Measurements from ENCODE around the gene ADAMTSL2. TPM values are rescaled to one million over a fixed set of nuclear protein-coding genes. Genes with fewer than 3 reads are reported as not detected.

ADAMTSL2 gene
- total RNA-seq, 1 experiment from 2014 or later: not detected

- intact Hi-C loops (cut with micrococcal nuclease): no loop called here
- no peak for DNase-seq (ENCODE audit: unreplicated experiment)
- peaks cover 54% of the 10 kb centered on the region for H3K27me3 Mint-ChIP-seq (ENCODE audit: insufficient read depth, unreplicated experiment)
- POLR2A ChIA-PET: no interaction called here
- no peak for TF ChIP-seq CTCF (IDR thresholded peaks at IDR 0.05; ENCODE audit: unreplicated experiment)
- BruUV-seq (replicated peaks): no TSS peak
- H3K36me3 Mint-ChIP-seq (ENCODE audit: insufficient read depth, unreplicated experiment): no peaks in the 10 kb centered on the region
- H3K27ac Mint-ChIP-seq (ENCODE audit: low read depth, unreplicated experiment): no peak overlapping the region
- no peaks in the 10 kb centered on the region for H3K4me1 Mint-ChIP-seq (ENCODE audit: insufficient read depth, unreplicated experiment)
- no peak overlapping the region for H3K4me3 Mint-ChIP-seq (ENCODE audit: unreplicated experiment)
- no peaks in the 10 kb centered on the region for H3K9me3 Mint-ChIP-seq (ENCODE audit: unreplicated experiment)
- CTCF ChIA-PET: no interaction called here
These were observed 17.7 kb downstream of the ADAMTSL2 start for GRCh38 chr9:133552236-133552635.

DNA sequence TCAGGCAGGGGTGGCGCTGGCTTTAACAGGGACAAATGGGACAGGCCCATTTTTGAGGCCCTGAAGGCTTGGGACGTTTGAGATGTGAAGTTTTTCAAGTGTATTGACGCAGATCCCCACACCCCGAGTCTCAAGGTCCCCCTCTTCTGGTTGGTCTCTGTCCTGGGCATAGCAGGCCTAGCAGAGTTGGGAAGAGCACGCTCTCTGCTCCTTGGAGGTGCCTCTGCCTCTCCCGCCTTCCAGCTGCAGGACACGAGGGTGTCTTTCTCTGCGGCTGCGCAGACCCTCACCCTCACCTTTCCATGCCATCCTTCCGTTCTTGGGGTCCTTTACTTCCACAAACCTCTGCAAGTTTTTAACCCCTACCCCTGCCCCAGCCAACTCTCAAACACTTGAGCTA lies 18.6 kb downstream of the ADAMTSL2 start:
- POLR2A ChIA-PET: no interaction called here
- no peaks in the 10 kb centered on the region for H3K4me1 Mint-ChIP-seq (ENCODE audit: insufficient read depth, unreplicated experiment)
- no TSS peak for BruUV-seq (replicated peaks)
- intact Hi-C loops (cut with micrococcal nuclease): no loop called here
- no peak for TF ChIP-seq CTCF (IDR thresholded peaks at IDR 0.05; ENCODE audit: unreplicated experiment)
- no peak overlapping the region for H3K4me3 Mint-ChIP-seq (ENCODE audit: unreplicated experiment)
- H3K27me3 Mint-ChIP-seq (ENCODE audit: insufficient read depth, unreplicated experiment): peaks cover 45% of the 10 kb centered on the region
- no peak for DNase-seq (ENCODE audit: unreplicated experiment)
- CTCF ChIA-PET: no interaction called here
- no peaks in the 10 kb centered on the region for H3K9me3 Mint-ChIP-seq (ENCODE audit: unreplicated experiment)
- no peak overlapping the region for H3K27ac Mint-ChIP-seq (ENCODE audit: low read depth, unreplicated experiment)
- no peaks in the 10 kb centered on the region for H3K36me3 Mint-ChIP-seq (ENCODE audit: insufficient read depth, unreplicated experiment)

DNA sequence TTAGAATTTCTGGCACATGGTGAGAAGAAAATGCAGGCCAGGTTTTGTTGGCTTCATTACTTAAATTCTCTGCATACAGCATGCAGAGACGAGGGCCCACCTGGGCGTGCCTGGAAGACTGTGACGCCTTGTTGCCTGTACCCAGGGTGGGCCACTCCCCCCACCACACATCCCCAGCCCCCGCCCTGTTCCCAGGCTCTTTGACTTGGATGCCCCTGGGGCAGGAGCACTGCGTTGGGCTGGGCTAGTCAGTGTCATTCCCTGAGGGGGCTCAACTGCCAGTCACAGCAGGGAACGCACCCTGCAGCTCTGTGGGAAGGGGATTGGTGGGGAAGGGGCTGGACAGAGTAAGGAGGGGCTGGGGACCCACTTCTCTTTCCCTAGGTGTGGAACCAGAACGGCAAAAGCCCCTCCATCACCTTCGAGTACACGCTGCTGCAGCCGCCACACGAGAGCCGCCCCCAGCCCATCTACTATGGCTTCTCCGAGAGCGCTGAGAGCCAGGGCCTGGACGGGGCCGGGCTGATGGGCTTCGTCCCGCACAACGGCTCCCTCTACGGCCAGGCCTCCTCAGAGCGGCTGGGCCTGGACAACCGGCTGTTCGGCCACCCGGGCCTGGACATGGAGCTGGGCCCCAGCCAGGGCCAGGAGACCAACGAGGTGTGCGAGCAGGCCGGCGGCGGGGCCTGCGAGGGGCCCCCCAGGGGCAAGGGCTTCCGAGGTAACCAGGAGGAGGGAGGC lies 19.6 kb downstream of the ADAMTSL2 start:
- CTCF ChIA-PET: no interaction called here
- BruUV-seq (replicated peaks): no TSS peak
- no peaks in the 10 kb centered on the region for H3K9me3 Mint-ChIP-seq (ENCODE audit: unreplicated experiment)
- intact Hi-C loops (cut with micrococcal nuclease): no loop called here
- H3K27ac Mint-ChIP-seq (ENCODE audit: low read depth, unreplicated experiment): no peak overlapping the region
- peaks cover 5% of the 10 kb centered on the region for H3K4me1 Mint-ChIP-seq (ENCODE audit: insufficient read depth, unreplicated experiment)
- H3K36me3 Mint-ChIP-seq (ENCODE audit: insufficient read depth, unreplicated experiment): no peaks in the 10 kb centered on the region
- no peak for DNase-seq (ENCODE audit: unreplicated experiment)
- TF ChIP-seq CTCF (IDR thresholded peaks at IDR 0.05; ENCODE audit: unreplicated experiment): no peak
- POLR2A ChIA-PET: no interaction called here
- H3K27me3 Mint-ChIP-seq (ENCODE audit: insufficient read depth, unreplicated experiment): peaks cover 41% of the 10 kb centered on the region
- no peak overlapping the region for H3K4me3 Mint-ChIP-seq (ENCODE audit: unreplicated experiment)

- BruUV-seq (replicated peaks): no TSS peak
- ChIA-PET POLR2A (no interaction called here), CTCF (no interaction called here)
- intact Hi-C loops (cut with micrococcal nuclease): no loop called here
- Mint-ChIP-seq H3K27me3 (ENCODE audit: insufficient read depth, unreplicated experiment) (peaks cover 40% of the 10 kb centered on the region), H3K27ac (ENCODE audit: low read depth, unreplicated experiment) (no peak overlapping the region), H3K4me1 (ENCODE audit: insufficient read depth, unreplicated experiment) (peaks cover 5% of the 10 kb centered on the region), H3K36me3 (ENCODE audit: insufficient read depth, unreplicated experiment) (no peaks in the 10 kb centered on the region), H3K4me3 (ENCODE audit: unreplicated experiment) (no peak overlapping the region), H3K9me3 (ENCODE audit: unreplicated experiment) (no peaks in the 10 kb centered on the region)
- no peak for TF ChIP-seq CTCF (IDR thresholded peaks at IDR 0.05; ENCODE audit: unreplicated experiment)
- DNase-seq (ENCODE audit: unreplicated experiment): no peak
These were observed 20.2 kb downstream of the ADAMTSL2 start for GRCh38 chr9:133554729-133555128.

Measured in MCF 10A (cell line).